Stimulated activated naive CD8-positive, alpha-beta T cell treated with anti-CD3 and anti-CD28 coated beads, Interleukin-15, amount 100 ng/mL, for 72 hours (primary cell): ENCODE measurements around the gene FKBP7.
A peak's percentile ranks its signal among the peaks of the same experiment; 100 is the strongest.

Source experiments
- ATAC-seq: fragments of 150-1000 bp; cut with Tn5 transposase; 2 replicates; pipeline ENCODE4 v1.10.0; 2021; ENCODE audit warnings: mild to moderate bottlenecking, moderate library complexity
- DNase-seq, 2 donors: peaks; one replicate each; pipeline ENCODE4 v3.0.0; 2021 to 2022
- H3K27ac Mint-ChIP-seq, 2 donors: one replicate each; pipeline ENCODE4 v1.8.0; 2022; ENCODE audit warnings: mild to moderate bottlenecking in 2 of 2, mixed read lengths in 2 of 2, moderate library complexity in 2 of 2
- H3K27me3 Mint-ChIP-seq: one replicate; pipeline ENCODE4 v1.8.0; 2022; ENCODE audit warnings: mixed read lengths
- H3K4me1 Mint-ChIP-seq: one replicate; pipeline ENCODE4 v1.8.0; 2022; ENCODE audit warnings: mild to moderate bottlenecking, mixed read lengths
- H3K4me3 Mint-ChIP-seq, 2 donors: one replicate each; pipeline ENCODE4 v1.8.0; 2022; ENCODE audit warnings: mild to moderate bottlenecking in 2 of 2, mixed read lengths in 2 of 2, moderate library complexity in 1 of 2
- H3K9me3 Mint-ChIP-seq, 2 donors: one replicate each; pipeline ENCODE4 v1.8.0; 2022; ENCODE audit warnings: mixed read lengths in 2 of 2

FKBP7 gene

GRCh38 chr2:178506524-178506923, 28.1 kb upstream of the FKBP7 start:
- Mint-ChIP-seq H3K9me3 (no peaks in the 10 kb centered on the region), H3K27me3 (no peaks in the 10 kb centered on the region), H3K27ac (peak overlapping the region in 1 of 2 donors; percentile 33), H3K4me3 (no peak overlapping the region), H3K4me1 (peaks cover 17% of the 10 kb centered on the region)
- ATAC-seq (no peak), DNase-seq (no peak)

GRCh38 chr2:178506101-178506500, 27.7 kb upstream of the FKBP7 start:
- Mint-ChIP-seq H3K9me3 (no peaks in the 10 kb centered on the region), H3K27ac (no peak overlapping the region), H3K27me3 (no peaks in the 10 kb centered on the region), H3K4me3 (no peak overlapping the region), H3K4me1 (peaks cover 17% of the 10 kb centered on the region)
- ATAC-seq: no peak
- no peak for DNase-seq

- Mint-ChIP-seq H3K27ac (no peak overlapping the region), H3K4me3 (no peak overlapping the region), H3K9me3 (no peaks in the 10 kb centered on the region), H3K27me3 (no peaks in the 10 kb centered on the region), H3K4me1 (peaks cover 9% of the 10 kb centered on the region)
- no peak for DNase-seq
- no peak for ATAC-seq
These were observed 24.4 kb upstream of the FKBP7 start for GRCh38 chr2:178502751-178503150.

GRCh38 chr2:178499640-178500039, 21.2 kb upstream of the FKBP7 start:
- DNase-seq (no peak), ATAC-seq (no peak)
- Mint-ChIP-seq H3K27me3 (no peaks in the 10 kb centered on the region), H3K4me3 (no peak overlapping the region), H3K27ac (peak overlapping the region in 1 of 2 donors; percentile 13), H3K4me1 (no peaks in the 10 kb centered on the region), H3K9me3 (no peaks in the 10 kb centered on the region)

GRCh38 chr2:178498137-178498536, 19.7 kb upstream of the FKBP7 start:
- H3K27me3 Mint-ChIP-seq: no peaks in the 10 kb centered on the region
- H3K27ac Mint-ChIP-seq: no peak overlapping the region
- H3K4me3 Mint-ChIP-seq: no peak overlapping the region
- no peaks in the 10 kb centered on the region for H3K4me1 Mint-ChIP-seq
- no peak for ATAC-seq
- no peak for DNase-seq
- no peaks in the 10 kb centered on the region for H3K9me3 Mint-ChIP-seq

GRCh38 chr2:178496049-178496448, 17.6 kb upstream of the FKBP7 start:
- H3K27me3 Mint-ChIP-seq: no peaks in the 10 kb centered on the region
- no peak overlapping the region for H3K4me3 Mint-ChIP-seq
- peak overlapping the region in 1 of 2 donors; percentile 26 for H3K27ac Mint-ChIP-seq
- ATAC-seq (no peak), DNase-seq (no peak)
- H3K9me3 Mint-ChIP-seq: no peaks in the 10 kb centered on the region
- H3K4me1 Mint-ChIP-seq: peaks cover 5% of the 10 kb centered on the region

DNA sequence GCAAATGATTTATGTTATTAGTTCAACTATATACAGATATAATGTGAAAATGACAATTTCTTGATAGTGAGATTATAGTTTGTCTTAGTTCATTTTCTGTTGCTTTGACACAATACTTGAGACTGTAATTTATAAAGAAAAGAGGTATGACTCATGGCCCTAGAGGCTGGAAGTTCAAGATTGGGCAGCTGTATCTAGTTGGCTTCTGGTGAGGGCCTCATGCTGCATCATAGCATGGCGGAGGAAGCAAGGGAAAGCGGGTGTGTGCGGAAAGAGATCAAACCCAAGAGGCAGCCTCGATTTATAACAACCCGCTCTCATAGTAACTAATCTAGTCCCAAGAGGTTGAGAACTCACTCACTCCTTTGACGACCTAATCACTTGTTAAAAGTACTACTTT, 13.2 kb upstream of the FKBP7 start:
- DNase-seq (no peak), ATAC-seq (no peak)
- no peak overlapping the region for H3K4me3 Mint-ChIP-seq
- no peaks in the 10 kb centered on the region for H3K9me3 Mint-ChIP-seq
- peaks cover 21% of the 10 kb centered on the region for H3K4me1 Mint-ChIP-seq
- H3K27me3 Mint-ChIP-seq: no peaks in the 10 kb centered on the region
- H3K27ac Mint-ChIP-seq: no peak overlapping the region

- Mint-ChIP-seq H3K4me3 (no peak overlapping the region), H3K9me3 (no peaks in the 10 kb centered on the region), H3K27ac (no peak overlapping the region), H3K4me1 (peaks cover 41% of the 10 kb centered on the region), H3K27me3 (no peaks in the 10 kb centered on the region)
- ATAC-seq: no peak
- DNase-seq: no peak
These were observed 7.0 kb upstream of the FKBP7 start for GRCh38 chr2:178485356-178485755.

GRCh38 chr2:178484245-178485041, 6.0 kb upstream of the FKBP7 start:
- no peak for DNase-seq
- H3K27ac Mint-ChIP-seq: no peak overlapping the region
- peaks cover 44% of the 10 kb centered on the region for H3K4me1 Mint-ChIP-seq
- H3K9me3 Mint-ChIP-seq: no peaks in the 10 kb centered on the region
- ATAC-seq: no peak
- no peaks in the 10 kb centered on the region for H3K27me3 Mint-ChIP-seq
- H3K4me3 Mint-ChIP-seq: no peak overlapping the region

GRCh38 chr2:178482437-178482836, 4.0 kb upstream of the FKBP7 start:
- H3K27ac Mint-ChIP-seq: no peak overlapping the region
- ATAC-seq (no peak), DNase-seq (peak in 1 of 2 donors; percentile 11)
- H3K27me3 Mint-ChIP-seq: no peaks in the 10 kb centered on the region
- H3K4me3 Mint-ChIP-seq: peak overlapping the region; percentile 95 to 99
- H3K4me1 Mint-ChIP-seq: peaks cover 37% of the 10 kb centered on the region
- H3K9me3 Mint-ChIP-seq: no peaks in the 10 kb centered on the region

DNA sequence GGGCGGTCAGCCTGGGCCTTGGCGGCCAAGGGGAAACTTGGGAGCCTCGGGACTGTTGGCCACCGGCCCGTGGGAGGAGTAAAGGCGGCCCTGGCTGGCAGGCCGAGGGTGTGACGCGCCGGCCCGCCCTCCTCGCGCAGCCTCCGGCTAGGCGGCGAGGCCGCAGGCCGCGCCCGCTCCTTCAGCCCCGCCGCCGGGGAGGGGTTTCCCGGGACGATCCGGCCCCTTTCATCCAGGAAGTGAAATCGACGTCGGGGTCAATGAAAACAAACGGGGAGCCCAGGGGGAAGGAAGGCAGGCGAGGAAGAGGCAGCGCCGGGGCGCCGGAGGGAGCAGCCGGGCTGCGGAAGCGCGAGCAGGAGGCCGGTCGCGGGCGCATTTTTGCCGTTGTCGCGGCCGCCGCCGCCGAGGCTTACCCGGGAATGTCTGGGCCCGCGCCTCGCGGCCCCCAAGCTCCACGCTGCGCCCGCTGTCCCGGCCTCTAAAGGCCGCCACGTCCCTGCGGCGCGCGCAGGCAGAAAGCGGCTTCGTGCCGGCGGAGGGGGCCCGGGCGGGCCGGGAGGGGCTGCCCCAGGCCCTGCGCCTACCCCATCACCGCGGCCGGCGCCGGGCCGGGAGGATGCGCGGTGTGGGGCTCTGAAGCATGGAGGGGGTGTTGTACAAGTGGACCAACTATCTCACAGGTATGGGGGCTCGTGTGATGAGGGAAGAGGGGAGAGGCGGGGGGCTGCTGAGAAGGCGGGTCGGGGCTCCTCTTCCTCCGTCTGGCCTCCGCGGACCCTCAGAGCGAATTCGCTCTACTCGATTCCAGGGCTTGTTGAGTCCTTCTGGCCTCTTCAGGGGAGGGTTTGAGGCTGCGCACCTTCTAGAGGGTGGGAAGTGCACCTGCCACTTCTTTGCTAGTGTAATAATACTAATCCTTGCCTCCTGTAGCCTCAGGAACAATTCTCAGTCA, 2.1 kb upstream of the FKBP7 start, which contains the start of gene PLEKHA3:
Gene PLEKHA3, plus strand, starts transcription at position 231 of the 955 bp plus-strand sequence. Its CDS starts 413 bp downstream, at position 644.
- Mint-ChIP-seq H3K4me3 (peak within 1 kb of the TSS; percentile 95 to 99), H3K9me3 (no peaks in the 10 kb centered on the region), H3K4me1 (peaks cover 43% of the 10 kb centered on the region), H3K27me3 (no peaks in the 10 kb centered on the region), H3K27ac (peak within 1 kb of the TSS; percentile 89 to 91)
- ATAC-seq: peak; percentile 74
- DNase-seq: peak; percentile 71 to 79

DNA sequence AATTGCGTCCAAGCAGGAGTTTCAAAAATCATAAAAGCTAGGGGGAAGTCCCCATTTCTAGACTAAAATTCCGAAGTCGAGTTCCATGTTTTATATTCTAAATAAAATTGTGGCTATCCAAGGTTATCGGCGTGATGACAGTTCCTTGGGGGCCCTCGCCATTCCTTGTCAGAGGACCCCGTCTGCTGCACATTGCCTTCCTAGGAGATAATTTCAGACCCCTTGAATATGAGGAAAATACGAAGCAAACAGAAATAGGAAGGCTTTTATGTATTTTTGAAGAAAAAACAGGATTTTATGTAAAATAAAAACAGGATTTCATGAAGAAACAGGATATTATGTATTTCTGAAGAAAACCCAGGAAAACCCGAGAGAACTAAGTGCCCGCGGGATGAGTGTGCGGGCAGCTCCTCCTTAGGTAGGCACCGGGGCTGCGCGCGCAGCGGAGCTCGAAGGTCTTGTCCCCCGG, 1.4 kb upstream of the FKBP7 start:
- Mint-ChIP-seq H3K27ac (peak overlapping the region; percentile 48 to 86), H3K4me1 (peaks cover 42% of the 10 kb centered on the region), H3K4me3 (peak overlapping the region; percentile 95 to 99), H3K9me3 (no peaks in the 10 kb centered on the region), H3K27me3 (no peaks in the 10 kb centered on the region)
- no peak for DNase-seq
- no peak for ATAC-seq

DNA sequence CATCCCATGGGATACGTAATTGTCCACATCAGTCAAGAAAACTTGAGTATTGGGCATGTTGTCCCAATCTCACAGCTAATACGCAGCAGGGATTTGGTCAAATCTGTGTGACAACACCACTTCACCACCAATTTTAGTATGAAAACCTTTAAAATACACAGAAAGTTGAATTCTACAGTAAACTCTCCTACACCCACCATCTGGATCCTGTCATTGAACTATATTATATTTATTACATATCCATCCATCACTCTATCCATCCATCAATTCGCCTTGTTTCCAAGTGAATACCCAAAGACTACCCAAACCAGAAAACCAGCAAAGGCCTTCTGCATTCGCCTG, 846 bp upstream of the FKBP7 start:
- Mint-ChIP-seq H3K4me3 (peak overlapping the region; percentile 95 to 99), H3K27ac (peak overlapping the region; percentile 95 to 97), H3K9me3 (no peaks in the 10 kb centered on the region), H3K27me3 (no peaks in the 10 kb centered on the region), H3K4me1 (peaks cover 37% of the 10 kb centered on the region)
- ATAC-seq (peak; percentile 1), DNase-seq (no peak)

DNA sequence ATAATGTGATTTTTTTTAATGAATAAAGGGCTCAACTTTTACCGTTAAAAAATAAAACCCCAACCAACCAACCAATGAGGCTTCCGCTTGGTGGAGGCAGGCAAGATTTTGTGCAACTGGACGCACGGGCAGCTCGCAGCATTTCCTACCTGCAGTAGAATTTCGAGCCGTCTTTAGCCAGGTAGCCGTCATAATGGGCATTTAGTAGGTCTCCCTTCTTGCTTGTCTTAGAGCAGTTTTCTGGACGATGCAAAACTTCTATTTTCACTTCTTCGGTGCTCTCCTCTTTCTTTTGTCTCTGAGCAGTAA, 316 bp downstream of the FKBP7 start:
- Mint-ChIP-seq H3K4me1 (peaks cover 42% of the 10 kb centered on the region), H3K27ac (peak overlapping the region; percentile 95 to 97), H3K9me3 (no peaks in the 10 kb centered on the region), H3K27me3 (no peaks in the 10 kb centered on the region), H3K4me3 (peak overlapping the region; percentile 95 to 99)
- ATAC-seq: no peak
- DNase-seq: no peak

DNA sequence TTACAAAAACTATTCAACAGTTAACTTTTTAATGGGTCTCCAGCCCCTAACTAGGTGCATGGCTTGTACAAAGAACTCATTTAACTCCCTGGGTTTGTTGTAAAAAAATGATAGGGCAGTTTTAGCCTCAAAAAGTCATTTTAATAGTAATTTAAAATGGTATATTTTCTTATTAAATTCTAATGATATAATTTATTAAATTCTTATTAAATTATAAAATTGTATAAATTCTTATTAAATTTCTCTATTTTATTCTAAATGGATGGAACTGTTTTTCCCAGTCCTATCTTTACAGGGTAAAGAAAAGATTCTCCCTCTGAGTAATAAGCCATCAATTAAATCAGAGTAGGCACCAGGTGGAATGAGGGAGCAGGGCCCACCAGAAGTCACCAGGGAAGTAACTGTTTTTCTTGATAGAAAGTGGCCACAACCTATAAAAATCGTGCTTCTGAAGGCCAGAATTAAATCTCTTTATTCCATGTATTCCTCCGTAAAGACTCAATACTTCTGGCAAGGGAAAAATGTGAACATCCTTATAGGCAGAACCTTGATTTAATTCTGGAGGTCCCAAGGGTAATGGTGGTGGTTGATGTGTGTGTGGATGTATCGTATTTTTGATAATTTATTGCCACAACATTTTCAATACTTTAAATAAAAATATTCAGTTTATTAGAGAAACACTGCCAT, 814 bp downstream of the FKBP7 start:
- DNase-seq (no peak), ATAC-seq (no peak)
- H3K27me3 Mint-ChIP-seq: no peaks in the 10 kb centered on the region
- peaks cover 37% of the 10 kb centered on the region for H3K4me1 Mint-ChIP-seq
- H3K9me3 Mint-ChIP-seq: no peaks in the 10 kb centered on the region
- H3K4me3 Mint-ChIP-seq: peak overlapping the region; percentile 95 to 99
- peak overlapping the region in 1 of 2 donors; percentile 27 for H3K27ac Mint-ChIP-seq
